ENCODE data around the gene IFT122.
"Not testable (repeated sequence)": the region's sequence is repeated elsewhere in the genome, so short reads cannot be mapped to it uniquely, and the experiment has no call there.

The IFT122 gene

GRCh38 chr3:129481225-129481765 is 41.3 kb downstream of the IFT122 start:
- not testable (repeated sequence) for DNase-seq

GRCh38 chr3:129481766-129482332 is 41.8 kb downstream of the IFT122 start:
- no peak for DNase-seq

GRCh38 chr3:129482721-129483120 is 42.7 kb downstream of the IFT122 start:
- no peak for DNase-seq

GRCh38 chr3:129483870-129484269 is 43.8 kb downstream of the IFT122 start:
- DNase-seq = no peak

- not testable (repeated sequence) for DNase-seq
Measured at GRCh38 chr3:129485146-129485545, 45.1 kb downstream of the IFT122 start.

GRCh38 chr3:129485721-129486663 is 46.0 kb downstream of the IFT122 start:
- DNase-seq = no peak

- DNase-seq = no peak
Measured at GRCh38 chr3:129486664-129487035, 46.6 kb downstream of the IFT122 start.

GRCh38 chr3:129487183-129487867 is 47.3 kb downstream of the IFT122 start:
- no peak for DNase-seq

GRCh38 chr3:129487868-129488335 is 47.9 kb downstream of the IFT122 start:
- DNase-seq = not testable (repeated sequence)

- DNase-seq = not testable (repeated sequence)
Measured at GRCh38 chr3:129489258-129489657, 49.2 kb downstream of the IFT122 start.

- DNase-seq = peak; percentile 53
Measured at GRCh38 chr3:129490273-129490675, 50.2 kb downstream of the IFT122 start.

GRCh38 chr3:129491077-129491476 is 51.1 kb downstream of the IFT122 start:
- not testable (repeated sequence) for DNase-seq

- DNase-seq = no peak
Measured at GRCh38 chr3:129491794-129492193, 51.8 kb downstream of the IFT122 start.

- DNase-seq = no peak
Measured at GRCh38 chr3:129492691-129493090, 52.7 kb downstream of the IFT122 start.

- DNase-seq = no peak
Measured at GRCh38 chr3:129493206-129493605, 53.2 kb downstream of the IFT122 start.

- DNase-seq = not testable (repeated sequence)
Measured at GRCh38 chr3:129494499-129494898, 54.5 kb downstream of the IFT122 start.

GRCh38 chr3:129495006-129495639 is 55.1 kb downstream of the IFT122 start:
- DNase-seq = not testable (repeated sequence)

GRCh38 chr3:129497876-129498275 is 57.9 kb downstream of the IFT122 start:
- not testable (repeated sequence) for DNase-seq

- DNase-seq = not testable (repeated sequence)
Measured at GRCh38 chr3:129498603-129499488, 58.8 kb downstream of the IFT122 start.

GRCh38 chr3:129499604-129500333 is 59.7 kb downstream of the IFT122 start:
- not testable (repeated sequence) for DNase-seq

GRCh38 chr3:129500334-129500658 is 60.3 kb downstream of the IFT122 start:
- no peak for DNase-seq
